Hepatocyte (in vitro differentiated cells): ENCODE data around the gene FTCD. TPM values are rescaled to one million over a fixed set of nuclear protein-coding genes. Genes with fewer than 3 reads are reported as not detected.

Source experiments
- DNase-seq: peaks from one replicate; pipeline ENCODE4 v3.0.0-alpha.2; 2016; ENCODE audit warnings: low spot score
- H2AFZ ChIP-seq: fragments of 200-600 bp; sonication (generic); 2 replicates; pipeline ENCODE4 v1.6.0; 2016; ENCODE audit warnings: antibody characterized with exemption, mild to moderate bottlenecking
- H3K27ac ChIP-seq: fragments of 200-600 bp; sonication (generic); 2 replicates; pipeline ENCODE4 v1.5.1; 2016; ENCODE audit warnings: mild to moderate bottlenecking
- H3K27me3 ChIP-seq: fragments of 200-600 bp; sonication (generic); 2 replicates; pipeline ENCODE4 v1.6.1; 2016
- H3K36me3 ChIP-seq: fragments of 200-600 bp; sonication (generic); replicated peaks from 2 replicates; pipeline ENCODE4 v1.5.1; 2016; ENCODE audit warnings: low read depth; ENCODE audit not compliant: insufficient read depth
- H3K4me1 ChIP-seq: fragments of 200-600 bp; sonication (generic); 2 replicates; pipeline ENCODE4 v1.5.1; 2016; ENCODE audit warnings: mild to moderate bottlenecking, moderate library complexity; ENCODE audit not compliant: insufficient read depth
- H3K4me2 ChIP-seq: fragments of 200-600 bp; sonication (generic); 2 replicates; pipeline ENCODE4 v1.6.0; 2016
- H3K4me3 ChIP-seq: fragments of 200-600 bp; sonication (generic); 2 replicates; pipeline ENCODE4 v1.5.1; 2016; ENCODE audit warnings: mild to moderate bottlenecking
- H3K79me2 ChIP-seq: fragments of 200-600 bp; sonication (generic); 2 replicates; pipeline ENCODE4 v1.6.0; 2017; ENCODE audit warnings: mild to moderate bottlenecking
- H3K9me2 ChIP-seq: fragments of 200-600 bp; sonication (generic); replicated peaks from 2 replicates; pipeline ENCODE4 v1.6.0; 2017; ENCODE audit warnings: mild to moderate bottlenecking; ENCODE audit not compliant: insufficient read depth
- H3K9me3 ChIP-seq: fragments of 200-600 bp; sonication (generic); 2 replicates; pipeline ENCODE4 v1.5.1; 2016; ENCODE audit warnings: low read depth, mild to moderate bottlenecking
- H4K20me1 ChIP-seq: fragments of 200-600 bp; sonication (generic); 2 replicates; pipeline ENCODE4 v1.6.0; 2016; ENCODE audit warnings: mild to moderate bottlenecking; ENCODE audit not compliant: insufficient read depth, poor library complexity, severe bottlenecking
- EZH2 ChIP-seq: fragments of 200-600 bp; sonication (generic); IDR thresholded peaks from 2 replicates; pipeline ENCODE4 v1.6.1; 2016; ENCODE audit warnings: antibody characterized with exemption, mild to moderate bottlenecking, borderline replicate concordance
- EZH2phosphoT487 ChIP-seq: fragments of 200-600 bp; sonication (generic); IDR thresholded peaks from one replicate; pipeline ENCODE4 v1.6.1; 2018; ENCODE audit warnings: antibody characterized with exemption, mild to moderate bottlenecking, low read depth, moderate library complexity; ENCODE audit not compliant: unreplicated experiment, severe bottlenecking
- WGBS: methylation state at CpG from one replicate; pipeline ENCODE4 v1.1.6; 2016; ENCODE audit warnings: low lambda C conversion rate; ENCODE audit errors: missing lambda C conversion rate; 5-methylcytosine and 5-hydroxymethylcytosine counted together
- polyA plus RNA-seq: library from polyadenylated mRNA; unstranded; fragments of >200 nt; fragmentation: Nextera tagmentation; extraction: Ambion mirVana; gene quantifications from 2 replicates; pipeline ENCODE4 v1.2.1, GENCODE V29; 2016
- total RNA-seq: library from RNA; depleted of rRNA; stranded (reverse); fragments of >200 nt; gene quantifications from 2 replicates; pipeline ENCODE4 v1.2.3, GENCODE V29; 2014
- TF ChIP-seq, protein P1 (sequence below): fragments of 200-600 bp; sonication (generic); IDR thresholded peaks from 2 replicates; pipeline ENCODE4 v1.5.1; 2016; ENCODE audit warnings: antibody characterized with exemption, mild to moderate bottlenecking; ENCODE audit not compliant: poor library complexity

Gene FTCD
- total and polyA plus RNA-seq, 2 experiments from 2014 or later: 27.5 to 76.8 TPM

DNA sequence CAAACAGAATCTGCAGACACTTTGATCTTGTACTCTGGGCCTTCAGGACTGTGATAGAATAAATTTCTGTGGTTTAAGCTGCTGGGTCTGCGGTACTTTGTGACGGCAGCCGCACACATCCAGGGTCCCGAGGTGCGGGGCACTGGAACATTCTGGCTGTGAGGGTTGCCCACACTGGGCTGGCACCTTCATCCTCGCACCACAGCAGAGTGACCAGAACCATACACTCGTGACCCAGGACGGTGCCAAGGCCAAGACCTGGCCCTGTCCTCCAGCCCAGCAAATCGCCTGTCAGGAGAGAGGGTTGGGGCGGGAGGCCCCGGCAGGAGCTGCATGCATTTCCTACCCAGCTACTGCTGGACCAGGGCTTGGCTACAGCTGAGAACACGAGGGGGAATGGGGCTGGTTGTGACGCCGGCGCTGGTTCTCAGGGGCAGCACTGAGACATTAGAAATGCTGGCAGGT, 2.6 kb upstream of the FTCD start:
- DNase-seq: peak; percentile 3
- Histone ChIP-seq H3K27ac (no peak overlapping the region), H3K9me3 (no peaks in the 10 kb centered on the region), H3K27me3 (no peaks in the 10 kb centered on the region), H3K4me3 (no peak overlapping the region), H4K20me1 (no peaks in the 10 kb centered on the region), H3K36me3 (no peaks in the 10 kb centered on the region), H3K4me1 (peaks cover 5% of the 10 kb centered on the region), H3K79me2 (no peaks in the 10 kb centered on the region), H2AFZ (no peak overlapping the region), H3K9me2 (no peaks in the 10 kb centered on the region), H3K4me2 (no peak overlapping the region)
- WGBS: 96% methylated on average over 15 of the region's 15 CpGs
- TF ChIP-seq EZH2phosphoT487 (no peak), EZH2 (no peak)
- TF ChIP-seq, protein P1, sequence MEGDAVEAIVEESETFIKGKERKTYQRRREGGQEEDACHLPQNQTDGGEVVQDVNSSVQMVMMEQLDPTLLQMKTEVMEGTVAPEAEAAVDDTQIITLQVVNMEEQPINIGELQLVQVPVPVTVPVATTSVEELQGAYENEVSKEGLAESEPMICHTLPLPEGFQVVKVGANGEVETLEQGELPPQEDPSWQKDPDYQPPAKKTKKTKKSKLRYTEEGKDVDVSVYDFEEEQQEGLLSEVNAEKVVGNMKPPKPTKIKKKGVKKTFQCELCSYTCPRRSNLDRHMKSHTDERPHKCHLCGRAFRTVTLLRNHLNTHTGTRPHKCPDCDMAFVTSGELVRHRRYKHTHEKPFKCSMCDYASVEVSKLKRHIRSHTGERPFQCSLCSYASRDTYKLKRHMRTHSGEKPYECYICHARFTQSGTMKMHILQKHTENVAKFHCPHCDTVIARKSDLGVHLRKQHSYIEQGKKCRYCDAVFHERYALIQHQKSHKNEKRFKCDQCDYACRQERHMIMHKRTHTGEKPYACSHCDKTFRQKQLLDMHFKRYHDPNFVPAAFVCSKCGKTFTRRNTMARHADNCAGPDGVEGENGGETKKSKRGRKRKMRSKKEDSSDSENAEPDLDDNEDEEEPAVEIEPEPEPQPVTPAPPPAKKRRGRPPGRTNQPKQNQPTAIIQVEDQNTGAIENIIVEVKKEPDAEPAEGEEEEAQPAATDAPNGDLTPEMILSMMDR: no peak

- H3K4me2 ChIP-seq: no peak overlapping the region
- H3K4me1 ChIP-seq: peaks cover 5% of the 10 kb centered on the region
- H3K9me2 ChIP-seq: no peaks in the 10 kb centered on the region
- no peak overlapping the region for H3K4me3 ChIP-seq
- WGBS: 95% methylated on average over 12 of the region's 12 CpGs
- H3K79me2 ChIP-seq: no peaks in the 10 kb centered on the region
- no peaks in the 10 kb centered on the region for H4K20me1 ChIP-seq
- no peaks in the 10 kb centered on the region for H3K9me3 ChIP-seq
- H3K27me3 ChIP-seq: no peaks in the 10 kb centered on the region
- no peak overlapping the region for H3K27ac ChIP-seq
- no peaks in the 10 kb centered on the region for H3K36me3 ChIP-seq
- TF ChIP-seq EZH2 (no peak), EZH2phosphoT487 (no peak)
- TF ChIP-seq, protein P1: no peak
- peak; percentile 4 for DNase-seq
- no peak overlapping the region for H2AFZ ChIP-seq
Measured at GRCh38 chr21:46157396-46157986, 2.1 kb upstream of the FTCD start.

- H3K79me2 ChIP-seq: no peaks in the 10 kb centered on the region
- no peaks in the 10 kb centered on the region for H3K9me2 ChIP-seq
- no peak for DNase-seq
- H3K4me1 ChIP-seq: peaks cover 5% of the 10 kb centered on the region
- H3K4me3 ChIP-seq: no peak overlapping the region
- no peak overlapping the region for H3K4me2 ChIP-seq
- H4K20me1 ChIP-seq: no peaks in the 10 kb centered on the region
- 95% methylated on average over 10 of the region's 10 CpGs for WGBS
- TF ChIP-seq EZH2phosphoT487: no peak
- TF ChIP-seq, protein P1: no peak
- TF ChIP-seq EZH2: no peak
- no peaks in the 10 kb centered on the region for H3K36me3 ChIP-seq
- H2AFZ ChIP-seq: no peak overlapping the region
- no peaks in the 10 kb centered on the region for H3K27me3 ChIP-seq
- no peak overlapping the region for H3K27ac ChIP-seq
- no peaks in the 10 kb centered on the region for H3K9me3 ChIP-seq
Measured at GRCh38 chr21:46156678-46157077, 1.3 kb upstream of the FTCD start.

- no peaks in the 10 kb centered on the region for H3K79me2 ChIP-seq
- H3K4me2 ChIP-seq: no peak overlapping the region
- no peaks in the 10 kb centered on the region for H3K36me3 ChIP-seq
- H3K27ac ChIP-seq: no peak overlapping the region
- peaks cover 5% of the 10 kb centered on the region for H3K4me1 ChIP-seq
- H3K4me3 ChIP-seq: no peak overlapping the region
- H2AFZ ChIP-seq: no peak overlapping the region
- no peak for TF ChIP-seq EZH2phosphoT487
- TF ChIP-seq, protein P1: no peak
- TF ChIP-seq EZH2: no peak
- H3K27me3 ChIP-seq: no peaks in the 10 kb centered on the region
- peak; percentile 5 for DNase-seq
- H4K20me1 ChIP-seq: no peaks in the 10 kb centered on the region
- H3K9me2 ChIP-seq: no peaks in the 10 kb centered on the region
- 87% methylated on average over 7 of the region's 7 CpGs for WGBS
- no peaks in the 10 kb centered on the region for H3K9me3 ChIP-seq
Measured at GRCh38 chr21:46156378-46156645, 933 bp upstream of the FTCD start.
